Smooth muscle cell of bladder (primary cell): ENCODE data around the gene LDHAL6A. TPM values are rescaled to one million over a fixed set of nuclear protein-coding genes. Genes with fewer than 3 reads are reported as not detected.

ENCODE experiments used
- total RNA-seq: library from RNA; depleted of rRNA; stranded (reverse); fragments of >200 nt; gene quantifications from 2 replicates; pipeline ENCODE4 v1.2.3, GENCODE V29; 2014

The LDHAL6A gene
- not detected in 2 replicates for total RNA-seq

GRCh38 chr11:18455686-18456372 is at the start of gene LDHAL6A:
TSS of gene LDHAL6A (plus strand) at chr11:18455856. CDS start at chr11:18456681, 825 bp downstream.

GRCh38 chr11:18526521-18527296 is 71.1 kb downstream of the LDHAL6A start, which contains the start of gene TSG101:
TSS of gene TSG101 (minus strand) at chr11:18526942. CDS start at chr11:18526816, 126 bp downstream.

Other genes starting within 250 kb of the LDHAL6A start
- gene SAA4, start 219.1 kb upstream of the LDHAL6A start, total RNA-seq: not detected in 2 replicates
- gene SAA2, start 207.2 kb upstream of the LDHAL6A start, total RNA-seq: 0.28 TPM in 1 of 2 replicates, not detected in the other
- 0.37 TPM in 1 of 2 replicates, not detected in the other for gene SAA1, start 189.6 kb upstream of the LDHAL6A start, total RNA-seq
- 33.3 and 43.1 TPM in 2 replicates for gene HPS5, start 133.7 kb upstream of the LDHAL6A start, total RNA-seq
- 57.9 and 59.2 TPM in 2 replicates for gene GTF2H1, start 133.3 kb upstream of the LDHAL6A start, total RNA-seq
- gene LDHA, start 61.3 kb upstream of the LDHAL6A start, total RNA-seq: 473 and 711 TPM in 2 replicates
- 1.1 TPM in 1 of 2 replicates, not detected in the other for gene LDHC, start 43.5 kb upstream of the LDHAL6A start, total RNA-seq
- 50.2 and 52.0 TPM in 2 replicates for gene TSG101, start 71.1 kb downstream of the LDHAL6A start, total RNA-seq
- 21.1 and 21.6 TPM in 2 replicates for gene UEVLD, start 132.9 kb downstream of the LDHAL6A start, total RNA-seq
- gene MISFA, start 143.9 kb downstream of the LDHAL6A start, total RNA-seq: 0.18 and 0.71 TPM in 2 replicates
- 14.0 and 14.2 TPM in 2 replicates for gene SPTY2D1, start 178.5 kb downstream of the LDHAL6A start, total RNA-seq
- 0.57 and 0.83 TPM in 2 replicates for gene TMEM86A, start 242.9 kb downstream of the LDHAL6A start, total RNA-seq